GM12878 (cell line): Measurements from ENCODE around the gene AP4B1. TPM values are rescaled to one million over a fixed set of nuclear protein-coding genes. Genes with fewer than 3 reads are reported as not detected.

Source experiments
- ATAC-seq: fragments of 200-7000 bp; cut with Tn5 transposase; 3 replicates; pipeline ENCODE4 v1.9.1; 2020; ENCODE audit warnings: mild to moderate bottlenecking, moderate library complexity
- BruUV-seq: library from RNA; stranded (reverse); fragments of 400-500 nt; replicated peaks from 2 replicates; lab custom pipeline; 2021; lab: Mats Ljungman, UMichigan
- CTCF ChIA-PET: fragments of 300-600 bp; sonication (Branson Sonifier 250); formaldehyde crosslinking; extraction: SDS; loops from one replicate; lab custom pipeline; 2021; ENCODE audit warnings: inconsistent platforms; lab: Yijun Ruan, JAX
- POLR2A ChIA-PET: fragments of 350-600 bp; formaldehyde crosslinking; extraction: SDS; loops from one replicate; lab custom pipeline; 2021; ENCODE audit warnings: inconsistent platforms; lab: Charles Lee
- RAD21 ChIA-PET: fragments of 300-600 bp; sonication (Branson Sonifier 250); formaldehyde crosslinking; loops from one replicate; lab custom pipeline; 2023; ENCODE audit warnings: antibody characterized with exemption; ENCODE audit not compliant: unreplicated experiment; lab: Charles Lee
- SMC1A ChIA-PET: fragments of 300-600 bp; sonication (Branson Sonifier 250); formaldehyde crosslinking; loops from one replicate; lab custom pipeline; 2023; ENCODE audit not compliant: unreplicated experiment, uncharacterized antibody; lab: Charles Lee
- DNase-seq: peaks from one replicate; pipeline ENCODE4 v3.0.0-alpha.2; 2011; ENCODE audit warnings: low read depth, low spot score
- FAIRE-seq: peaks from 3 replicates; lab custom pipeline; 2011; peaks lifted over from hg19 to GRCh38; lab: Jason Lieb, UNC
- H2AFZ ChIP-seq: 2 replicates; pipeline ENCODE4 v1.6.0; 2011; ENCODE audit warnings: low read depth, low read length, control low read depth; ENCODE audit not compliant: control insufficient read depth
- H3K27ac ChIP-seq: 2 replicates; pipeline ENCODE4 v1.5.1; 2011; ENCODE audit warnings: control low read depth; ENCODE audit not compliant: control insufficient read depth, insufficient read depth
- H3K27me3 ChIP-seq, 2 experiments: replicated peaks in 1 of 2; 2 replicates each; pipeline versions ENCODE4 v1.6.0 to v1.6.1; 2011; ENCODE audit warnings: low read length in 1 of 2; ENCODE audit not compliant: control insufficient read depth in 2 of 2, insufficient read depth in 2 of 2
- H3K36me3 ChIP-seq, 2 experiments: 2 replicates each; pipeline ENCODE4 v1.5.1; 2011; ENCODE audit warnings: low read length in 1 of 2; ENCODE audit not compliant: control insufficient read depth in 2 of 2, insufficient read depth in 2 of 2
- H3K4me1 ChIP-seq: 2 replicates; pipeline ENCODE4 v1.6.1; 2011; ENCODE audit warnings: mild to moderate bottlenecking, low read length, moderate library complexity, mixed read lengths; ENCODE audit not compliant: control insufficient read depth, insufficient read depth
- H3K4me2 ChIP-seq: 2 replicates; pipeline ENCODE4 v1.6.0; 2011; ENCODE audit warnings: control low read depth; ENCODE audit not compliant: control insufficient read depth, insufficient read depth
- H3K4me3 ChIP-seq: fragments of 200-600 bp; sonication (generic); 2 replicates; pipeline ENCODE4 v1.5.1; 2016
- H3K79me2 ChIP-seq: 2 replicates; pipeline ENCODE4 v1.6.0; 2011; ENCODE audit warnings: low read length; ENCODE audit not compliant: control insufficient read depth, insufficient read depth
- H3K9ac ChIP-seq: 2 replicates; pipeline ENCODE4 v1.8.0; 2011; ENCODE audit warnings: low read length, control low read depth, mixed read lengths; ENCODE audit not compliant: control insufficient read depth, insufficient read depth
- H3K9me3 ChIP-seq: replicated peaks from 3 replicates; pipeline ENCODE4 v1.5.1; 2011; ENCODE audit warnings: mild to moderate bottlenecking, low read length; ENCODE audit not compliant: control insufficient read depth, insufficient read depth
- H4K20me1 ChIP-seq: 2 replicates; pipeline ENCODE4 v1.6.0; 2011; ENCODE audit not compliant: control insufficient read depth, insufficient read depth
- BACH1 ChIP-seq: fragments of 450-650 bp; IDR thresholded peaks from 2 replicates; pipeline ENCODE4 v1.6.1; 2017; ENCODE audit warnings: mild to moderate bottlenecking, borderline replicate concordance
- FOXK2 ChIP-seq: fragments of 450-650 bp; IDR thresholded peaks from 2 replicates; pipeline ENCODE4 v1.6.1; 2017; ENCODE audit warnings: mild to moderate bottlenecking, moderate library complexity
- NRF1 ChIP-seq: conservative IDR thresholded peaks from 2 replicates; pipeline ENCODE4 v1.6.1; 2011; ENCODE audit warnings: mild to moderate bottlenecking, low read depth, low read length, improper control_type of control experiment
- PAX5 ChIP-seq: IDR thresholded peaks from 2 replicates; pipeline ENCODE4 v1.6.1; 2011; ENCODE audit warnings: low read depth, low read length, borderline replicate concordance
- SMC3 ChIP-seq: IDR thresholded peaks from 2 replicates; pipeline ENCODE4 v1.6.1; 2011; ENCODE audit warnings: low read length, improper control_type of control experiment, borderline replicate concordance
- TCF7 ChIP-seq: IDR thresholded peaks from 2 replicates; pipeline ENCODE4 v1.6.1; 2014; ENCODE audit warnings: antibody characterized with exemption, borderline replicate concordance
- ZBTB11 ChIP-seq: fragments of 450-650 bp; formaldehyde crosslinking; IDR thresholded peaks from 2 replicates; pipeline ENCODE4 v1.5.0; 2022; ENCODE audit warnings: mild to moderate bottlenecking, missing genetic modification characterization
- WGBS: methylation state at CpG from one replicate; pipeline ENCODE4 v1.1.6; 2016; ENCODE audit warnings: low lambda C conversion rate; ENCODE audit not compliant: insufficient replicate concordance, insufficient coverage; ENCODE audit errors: missing lambda C conversion rate; 5-methylcytosine and 5-hydroxymethylcytosine counted together
- in situ Hi-C: fragments of 300-500 bp; cut with MboI; formaldehyde crosslinking; loops from 9 replicates; pipeline ENCODE4 v1.14.3; 2018; ENCODE audit warnings: mixed read lengths
- intact Hi-C: fragments of 100-400 bp; cut with micrococcal nuclease; formaldehyde crosslinking; loops from one replicate; pipeline ENCODE4 v1.14.2; 2022; ENCODE audit not compliant: unreplicated experiment
- polyA plus RNA-seq, 11 experiments: library from polyadenylated mRNA; depleted of rRNA in 4 of 11; unstranded in 6 of 11; stranded (reverse) in 5 of 11; fragments of >200 nt; fragmentation: Nextera tagmentation in 4 of 11; fragmentation: Illumina TruSeq in 1 of 11; extraction: Ambion mirVana in 4 of 11; extraction: Trizol in 1 of 11; gene quantifications; 1 replicate in 1 of 11; 2 replicates in 10 of 11; pipeline versions ENCODE4 v1.2.1 to v1.2.3, GENCODE V29; 2011 to 2016; ENCODE audit warnings: inconsistent platforms in 2 of 11, missing spikeins in 2 of 11, low read depth in 1 of 11
- total RNA-seq, 4 experiments: library from RNA; depleted of rRNA in 3 of 4; stranded (reverse); fragments of >200 nt in 3 of 4; fragmentation: Illumina TruSeq in 1 of 4; extraction: Trizol in 1 of 4; gene quantifications; 2 replicates each; pipeline versions ENCODE4 v1.2.1 to v1.2.3, GENCODE V29; 2013 to 2021

Gene AP4B1
- total and polyA plus RNA-seq, 10 of the 15 experiments (the other 5 are each of a cell fraction or from before 2014, with no cell fraction given): 27.2 to 61.0 (median 33.0) TPM

- DNase-seq (no peak), FAIRE-seq (no peak), ATAC-seq (no peak)
- BruUV-seq: no TSS peak
- RAD21 ChIA-PET: interaction anchor here (1.2 to 2.4 kb wide), 2 partner anchors 16 to 77 kb away, joined by 3 to 9 read pairs; partner anchors contain the start of gene HIPK1
- Histone ChIP-seq H3K4me2 (no peak overlapping the region), H3K9me3 (no peaks in the 10 kb centered on the region; the same call in 2 of the 3 replicates), H3K9ac (no peak overlapping the region), H2AFZ (no peak overlapping the region), H3K27me3 (no peaks in the 10 kb centered on the region), H3K4me3 (no peak overlapping the region), H3K4me1 (no peaks in the 10 kb centered on the region; the same call in 1 of the 2 replicates), H3K79me2 (no peaks in the 10 kb centered on the region), H4K20me1 (no peaks in the 10 kb centered on the region), H3K36me3 (peaks cover 4 to 15% of the 10 kb centered on the region in 2 experiments; a peak in 2 of 4 replicates), H3K27ac (no peak overlapping the region)
- TF ChIP-seq PAX5: no peak
- POLR2A ChIA-PET: interaction anchor here (1.7 kb wide), 1 partner anchor 15 kb away, joined by 8 read pairs; no protein-coding TSS in a partner anchor
- 77% methylated on average over 3 of the region's 3 CpGs for WGBS
- CTCF ChIA-PET: interaction anchor here (0.6 to 2.2 kb wide), 3 partner anchors 50 to 77 kb away, joined by 3 to 6 read pairs (median 4); no protein-coding TSS in a partner anchor
- intact Hi-C loops: no loop called here
- SMC1A ChIA-PET: interaction anchor here (0.9 to 1.6 kb wide), 4 partner anchors 9 to 77 kb away, joined by 3 to 6 read pairs (median 5); partner anchors contain the start of genes AP4B1 and HIPK1
- in situ Hi-C loops: no loop called here
These were observed 8.7 kb upstream of the AP4B1 start for GRCh38 chr1:113913312-113913668.

GRCh38 chr1:113912594-113913311 is 8.2 kb upstream of the AP4B1 start:
- Histone ChIP-seq H3K4me2 (no peak overlapping the region), H3K27ac (no peak overlapping the region), H3K9ac (no peak overlapping the region), H3K27me3 (no peaks in the 10 kb centered on the region), H2AFZ (no peak overlapping the region), H3K4me3 (no peak overlapping the region), H3K4me1 (no peaks in the 10 kb centered on the region; the same call in 1 of the 2 replicates), H3K36me3 (peaks cover 4 to 18% of the 10 kb centered on the region in 2 experiments; a peak in 2 of 4 replicates), H3K9me3 (no peaks in the 10 kb centered on the region; the same call in 2 of the 3 replicates), H4K20me1 (no peaks in the 10 kb centered on the region), H3K79me2 (no peaks in the 10 kb centered on the region)
- intact Hi-C loops: no loop called here
- WGBS: over 99% methylated on average over 6 of the region's 6 CpGs
- no peak for TF ChIP-seq FOXK2
- no peak for TF ChIP-seq TCF7
- no peak for TF ChIP-seq BACH1
- TF ChIP-seq SMC3: no peak
- TF ChIP-seq NRF1: no peak
- no peak for TF ChIP-seq ZBTB11 (CRISPR knock-in tag)
- BruUV-seq: no TSS peak
- no peak for FAIRE-seq
- no peak for ATAC-seq
- ChIA-PET SMC1A (interaction anchor here (0.9 to 1.6 kb wide), 4 partner anchors 9 to 77 kb away, joined by 3 to 6 read pairs (median 5); partner anchors contain the start of genes AP4B1 and HIPK1), CTCF (interaction anchor here (0.6 to 2.2 kb wide), 3 partner anchors 51 to 77 kb away, joined by 3 to 6 read pairs (median 4); no protein-coding TSS in a partner anchor), RAD21 (interaction anchor here (2.4 kb wide), 1 partner anchor 77 kb away, joined by 9 read pairs; no protein-coding TSS in a partner anchor), POLR2A (interaction anchor here (1.7 kb wide), 1 partner anchor 15 kb away, joined by 8 read pairs; no protein-coding TSS in a partner anchor)
- no peak for DNase-seq
- in situ Hi-C loops: no loop called here
